ENCODE data around the gene HDAC7.

GRCh38 chr12:47840571-47840970, 20.9 kb upstream of the HDAC7 start:
- TF ChIP-seq CTCF (IDR thresholded peaks at IDR 0.05; ENCODE audit: insufficient read depth, low read depth, low read length), result no peak
- no peak for TF ChIP-seq EZH2 (IDR thresholded peaks at IDR 0.05; ENCODE audit: insufficient read depth, low read length)

Data from astrocyte (in vitro differentiated cells and primary cell).